H1 (cell line): ENCODE data around the gene MAGI1. TPM values are rescaled to one million over a fixed set of nuclear protein-coding genes. Genes with fewer than 3 reads are reported as not detected.
"Not testable (repeated sequence)": the region's sequence is repeated elsewhere in the genome, so short reads cannot be mapped to it uniquely, and the experiment has no call there.

Experiments used
- CTCF ChIA-PET: fragments of 300-600 bp; sonication (Branson Sonifier 250); formaldehyde crosslinking; loops from one replicate; lab custom pipeline; 2021; ENCODE audit not compliant: partially characterized antibody; lab: Charles Lee
- POLR2A ChIA-PET: fragments of 300-600 bp; sonication (Branson Sonifier 250); formaldehyde crosslinking; loops from one replicate; lab custom pipeline; 2021; ENCODE audit warnings: inconsistent platforms; ENCODE audit not compliant: partially characterized antibody; lab: Charles Lee
- DNase-seq, 2 experiments: peaks; one replicate each; pipeline versions ENCODE4 v3.0.0 to v3.0.0-alpha.2; 2010 to 2022; ENCODE audit warnings: low spot score in 2 of 2, low read depth in 1 of 2, mixed read lengths in 1 of 2
- FAIRE-seq: peaks from 2 replicates; lab custom pipeline; 2011; peaks lifted over from hg19 to GRCh38; lab: Jason Lieb, UNC
- H2AFZ ChIP-seq: 2 replicates; pipeline ENCODE4 v1.8.1; 2012; ENCODE audit warnings: low read length, inconsistent platforms
- H2AK5ac ChIP-seq: 2 replicates; pipeline ENCODE4 v1.6.1; 2013; ENCODE audit warnings: low read depth, low read length
- H2BK120ac ChIP-seq: replicated peaks from 2 replicates; pipeline ENCODE3; 2013; ENCODE audit warnings: low read depth, low read length, inconsistent platforms
- H2BK12ac ChIP-seq: 2 replicates; pipeline ENCODE4 v1.6.1; 2013; ENCODE audit warnings: low read depth, low read length
- H2BK15ac ChIP-seq: 2 replicates; pipeline ENCODE4 v1.6.1; 2013; ENCODE audit warnings: low read length
- H2BK20ac ChIP-seq: 2 replicates; pipeline ENCODE4 v1.6.1; 2013; ENCODE audit warnings: low read length
- H2BK5ac ChIP-seq: 2 replicates; pipeline ENCODE4 v1.6.1; 2013; ENCODE audit warnings: low read depth, low read length
- H3K14ac ChIP-seq: 2 replicates; pipeline ENCODE4 v1.6.1; 2013; ENCODE audit warnings: inconsistent platforms; ENCODE audit not compliant: insufficient read length
- H3K18ac ChIP-seq: 2 replicates; pipeline ENCODE4 v1.6.1; 2013; ENCODE audit warnings: low read length; ENCODE audit errors: extremely low read depth
- H3K23ac ChIP-seq: 2 replicates; pipeline ENCODE4 v1.6.1; 2013; ENCODE audit warnings: inconsistent platforms; ENCODE audit not compliant: insufficient read length
- H3K23me2 ChIP-seq: 2 replicates; pipeline ENCODE4 v1.6.1; 2013; ENCODE audit warnings: low read depth, low read length
- H3K27ac ChIP-seq: 2 replicates; pipeline ENCODE4 v1.6.1; 2011; ENCODE audit warnings: low read depth, low read length, inconsistent platforms
- H3K27me3 ChIP-seq, 4 experiments: replicated peaks in 1 of 4; 1 replicate in 1 of 4; 2 replicates in 3 of 4; pipeline versions ENCODE4 v1.6.1 to v1.8.1; 2011 to 2013; ENCODE audit warnings: low read length in 3 of 4, mild to moderate bottlenecking in 3 of 4, inconsistent platforms in 2 of 4, mixed read lengths in 2 of 4, moderate library complexity in 1 of 4; ENCODE audit not compliant: control insufficient read depth in 3 of 4, insufficient read depth in 3 of 4; ENCODE audit errors: extremely low read depth in 1 of 4
- H3K36me3 ChIP-seq, 4 experiments: 2 replicates each; pipeline versions ENCODE4 v1.6.1 to v1.8.1; 2011 to 2013; ENCODE audit warnings: mild to moderate bottlenecking in 4 of 4, low read length in 3 of 4, moderate library complexity in 2 of 4, control low read depth in 1 of 4, inconsistent platforms in 1 of 4; ENCODE audit not compliant: insufficient read depth in 4 of 4, control insufficient read depth in 2 of 4
- H3K4ac ChIP-seq: replicated peaks from 2 replicates; pipeline ENCODE3; 2013; ENCODE audit warnings: low read length, low read depth, mixed read lengths, inconsistent platforms; ENCODE audit not compliant: insufficient read length
- H3K4me1 ChIP-seq, 4 experiments: replicated peaks in 1 of 4; 1 replicate in 1 of 4; 2 replicates in 3 of 4; pipeline versions ENCODE4 v1.6.1 to v1.8.1; 2011 to 2013; ENCODE audit warnings: low read length in 3 of 4, inconsistent platforms in 2 of 4, mixed read lengths in 1 of 4; ENCODE audit not compliant: insufficient read depth in 4 of 4, control insufficient read depth in 3 of 4
- H3K4me2 ChIP-seq, 2 experiments: 2 replicates each; pipeline versions ENCODE4 v1.6.1 to v1.8.1; 2011 to 2013; ENCODE audit warnings: low read depth in 2 of 2, low read length in 2 of 2, control low read depth in 1 of 2, inconsistent platforms in 1 of 2, mild to moderate bottlenecking in 1 of 2; ENCODE audit not compliant: insufficient read depth in 1 of 2
- H3K4me3 ChIP-seq, 4 experiments: fragments of 200-600, 300-600 bp in 1 of 4; sonication (generic), shearing (Covaris generic), sonication (Bioruptor Twin) in 1 of 4; 2 replicates each; pipeline versions ENCODE4 v1.5.1 to v1.8.1; 2011 to 2016; ENCODE audit warnings: low read length in 4 of 4, low read depth in 3 of 4, control low read depth in 2 of 4, inconsistent platforms in 2 of 4, mild to moderate bottlenecking in 2 of 4, mixed read lengths in 1 of 4, moderate library complexity in 1 of 4; ENCODE audit not compliant: insufficient read depth in 2 of 4; ENCODE audit errors: extremely low read depth in 1 of 4
- H3K56ac ChIP-seq: replicated peaks from 2 replicates; pipeline ENCODE3; 2013; ENCODE audit warnings: low read depth, mild to moderate bottlenecking, mixed read lengths, low read length, inconsistent platforms; ENCODE audit not compliant: insufficient read length
- H3K79me1 ChIP-seq: 2 replicates; pipeline ENCODE4 v1.6.1; 2013; ENCODE audit warnings: low read depth, low read length, control low read depth
- H3K79me2 ChIP-seq, 2 experiments: 2 replicates each; pipeline versions ENCODE4 v1.6.1 to v1.8.1; 2012 to 2013; ENCODE audit warnings: low read length in 2 of 2, mild to moderate bottlenecking in 2 of 2, inconsistent platforms in 1 of 2; ENCODE audit not compliant: insufficient read depth in 2 of 2, control insufficient read depth in 1 of 2
- H3K9ac ChIP-seq, 4 experiments: replicated peaks in 1 of 4; 1 replicate in 1 of 4; 2 replicates in 3 of 4; pipeline versions ENCODE4 v1.6.1 to v1.8.1; 2011 to 2013; ENCODE audit warnings: low read depth in 3 of 4, low read length in 3 of 4, control low read depth in 2 of 4, mild to moderate bottlenecking in 2 of 4, moderate library complexity in 2 of 4, inconsistent platforms in 1 of 4; ENCODE audit errors: extremely low read depth in 1 of 4
- H3K9me3 ChIP-seq, 2 experiments: 2 replicates each; pipeline versions ENCODE4 v1.6.1 to v1.8.1; 2012 to 2013; ENCODE audit warnings: mild to moderate bottlenecking in 2 of 2, moderate library complexity in 2 of 2, control low read depth in 1 of 2, inconsistent platforms in 1 of 2, low read depth in 1 of 2, low read length in 1 of 2, mixed read lengths in 1 of 2; ENCODE audit not compliant: insufficient read depth in 2 of 2
- H4K20me1 ChIP-seq, 2 experiments: replicated peaks in 1 of 2; 2 replicates each; pipeline versions ENCODE3 to v1.8.1; 2011 to 2013; ENCODE audit warnings: inconsistent platforms in 2 of 2, low read length in 2 of 2, mild to moderate bottlenecking in 1 of 2; ENCODE audit not compliant: insufficient read depth in 2 of 2, control insufficient read depth in 1 of 2
- H4K5ac ChIP-seq: 2 replicates; pipeline ENCODE4 v1.6.1; 2013; ENCODE audit warnings: low read length, low read depth, mixed read lengths, inconsistent platforms; ENCODE audit not compliant: insufficient read length
- H4K8ac ChIP-seq: 2 replicates; pipeline ENCODE4 v1.8.0; 2013; ENCODE audit warnings: mild to moderate bottlenecking, moderate library complexity, low read length, inconsistent platforms; ENCODE audit not compliant: insufficient read depth; ENCODE audit errors: extremely low read depth
- H4K91ac ChIP-seq: replicated peaks from 2 replicates; pipeline ENCODE3; 2013; ENCODE audit warnings: low read length, mixed read lengths, inconsistent platforms; ENCODE audit not compliant: insufficient read length
- WGBS, 2 experiments: shearing (Covaris generic) in 1 of 2; methylation state at CpG; one replicate each; pipeline versions ENCODE4 v1.1.6 to v1.1.7; 2013 to 2015; ENCODE audit warnings: low lambda C conversion rate in 2 of 2, mixed read lengths in 2 of 2, inconsistent platforms in 1 of 2, low coverage in 1 of 2, missing lambda C conversion rate in 1 of 2; ENCODE audit not compliant: insufficient replicate concordance in 2 of 2, insufficient coverage in 1 of 2, insufficient read length in 1 of 2; ENCODE audit errors: extremely low coverage in 1 of 2, missing lambda C conversion rate in 1 of 2; 5-methylcytosine and 5-hydroxymethylcytosine counted together
- polyA plus RNA-seq, 7 experiments: library from polyadenylated mRNA; depleted of rRNA in 3 of 7; stranded (reverse) in 5 of 7; unstranded in 2 of 7; fragments of >200 nt in 5 of 7; fragments of 200-250 nt in 2 of 7; gene quantifications; 1 replicate in 5 of 7; 2 replicates in 1 of 7; 4 replicates in 1 of 7; pipeline versions ENCODE4 v1.2.1 to v1.2.3, GENCODE V29; 2011 to 2013; ENCODE audit warnings: missing spikeins in 2 of 7, mixed read lengths in 2 of 7
- total RNA-seq: library from RNA; stranded (reverse); fragmentation: NEBNext Ultra II Directional; extraction: Animal tissue kit (Norgen Biotek cat#: 25700); gene quantifications from 2 replicates; pipeline ENCODE4 v1.2.1, GENCODE V29; 2021

MAGI1 gene
- total and polyA plus RNA-seq, 2 of the 8 experiments (the other 6 are each of a cell fraction or from before 2014, with no cell fraction given): 19.8 to 78.0 TPM

- H4K91ac ChIP-seq, CTCF ChIA-PET, H3K36me3 ChIP-seq, FAIRE-seq, H3K79me1 ChIP-seq, POLR2A ChIA-PET, H3K4ac ChIP-seq, H3K4me3 ChIP-seq, H3K4me2 ChIP-seq, H3K9me3 ChIP-seq, H3K27ac ChIP-seq, H2BK15ac ChIP-seq, H3K14ac ChIP-seq, H3K18ac ChIP-seq, H4K8ac ChIP-seq, H3K9ac ChIP-seq, H2AK5ac ChIP-seq, H3K56ac ChIP-seq, DNase-seq, H3K23me2 ChIP-seq, H2BK20ac ChIP-seq, H3K27me3 ChIP-seq, H2BK120ac ChIP-seq, H4K5ac ChIP-seq, H2BK12ac ChIP-seq, H3K23ac ChIP-seq, H2BK5ac ChIP-seq, H2AFZ ChIP-seq: not testable (repeated sequence)
- peaks cover 4 to 10% of the 10 kb centered on the region in 2 experiments for H4K20me1 ChIP-seq
- 100% methylated on average over 1 of the region's 1 CpG; no CpG with 5 or more reads in 1 of the 2 experiments for WGBS, 2 experiments
- peaks cover 11 to 71% of the 10 kb centered on the region in 2 experiments; a peak in 3 of 4 replicates for H3K79me2 ChIP-seq
- H3K4me1 ChIP-seq: peaks cover 7 to 25% (median 17%) of the 10 kb centered on the region in 4 experiments
Observed at GRCh38 chr3:65543391-65543790, 495.3 kb downstream of the MAGI1 start.
